Left ventricle myocardium inferior (tissue), 1 donor: ENCODE results near the gene SPATA20. TPM values are rescaled to one million over a fixed set of nuclear protein-coding genes. Genes with fewer than 3 reads are reported as not detected.

ENCODE experiments used
- DNase-seq: peaks from one replicate; pipeline ENCODE4 v3.0.0-alpha.2; 2020
- H3K27ac ChIP-seq: fragments of 200-600 bp; replicated peaks from 2 replicates; pipeline ENCODE4 v1.8.0; 2021
- H3K27me3 ChIP-seq: fragments of 200-600 bp; 2 replicates; pipeline ENCODE4 v1.8.0; 2021; ENCODE audit warnings: low read depth
- H3K36me3 ChIP-seq: fragments of 200-600 bp; 2 replicates; pipeline ENCODE4 v1.8.0; 2021
- H3K4me1 ChIP-seq: fragments of 200-600 bp; 2 replicates; pipeline ENCODE4 v1.8.0; 2021
- H3K4me3 ChIP-seq: fragments of 200-600 bp; 2 replicates; pipeline ENCODE4 v1.8.0; 2021; ENCODE audit warnings: mild to moderate bottlenecking, moderate library complexity
- H3K9me3 ChIP-seq: fragments of 200-600 bp; replicated peaks from 2 replicates; pipeline ENCODE4 v1.8.0; 2021
- CTCF ChIP-seq: fragments of 200-600 bp; IDR thresholded peaks from 2 replicates; pipeline ENCODE4 v1.8.0; 2021; ENCODE audit warnings: antibody characterized with exemption, mild to moderate bottlenecking, borderline replicate concordance
- intact Hi-C: fragments of 100-400 bp; cut with micrococcal nuclease; formaldehyde crosslinking; loops from one replicate; pipeline ENCODE4 v1.11.0; 2022
- total RNA-seq: library from RNA; stranded (reverse); fragmentation: NEBNext Ultra II Directional; extraction: Animal tissue kit (Norgen Biotek cat#: 25700); gene quantifications from one replicate; pipeline ENCODE4 v1.2.1, GENCODE V29; 2021
- donor health status: DM: no; HTN: yes; CAD: no; lungs with severe emphysema.

Gene SPATA20
- total RNA-seq, 1 donor from 2014 or later, result 66.3 TPM

DNA sequence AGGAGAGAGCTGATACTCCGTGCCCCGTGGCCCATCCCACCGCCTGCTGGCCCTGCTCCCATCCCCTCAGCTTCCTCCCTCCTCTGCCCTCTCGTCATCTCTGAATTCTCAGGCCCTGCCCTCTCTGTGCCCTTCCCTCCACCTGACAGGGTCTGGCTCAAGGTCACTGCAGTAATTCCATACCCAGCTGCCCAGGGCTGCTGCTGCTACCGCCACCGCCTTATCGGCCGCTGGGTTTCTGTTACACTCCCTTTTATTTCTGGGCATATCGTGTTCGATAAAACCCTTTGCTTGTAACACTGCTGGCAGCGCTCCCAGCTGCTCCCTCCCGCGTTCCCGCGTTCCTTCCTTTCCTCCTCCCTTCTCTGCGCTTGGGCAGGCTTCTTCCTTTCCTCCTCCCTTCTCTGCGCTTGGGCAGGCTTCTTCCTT lies 13.2 kb upstream of the SPATA20 start:
- no peak for TF ChIP-seq CTCF
- intact Hi-C loops, result no loop called here
- Histone ChIP-seq H3K27me3 (peaks cover 53% of the 10 kb centered on the region), H3K4me3 (peak overlapping the region; percentile 71), H3K27ac (peak overlapping the region; percentile 90), H3K4me1 (peaks cover 35% of the 10 kb centered on the region), H3K9me3 (no peaks in the 10 kb centered on the region), H3K36me3 (peaks cover 22% of the 10 kb centered on the region)
- DNase-seq, result peak; percentile 79

DNA sequence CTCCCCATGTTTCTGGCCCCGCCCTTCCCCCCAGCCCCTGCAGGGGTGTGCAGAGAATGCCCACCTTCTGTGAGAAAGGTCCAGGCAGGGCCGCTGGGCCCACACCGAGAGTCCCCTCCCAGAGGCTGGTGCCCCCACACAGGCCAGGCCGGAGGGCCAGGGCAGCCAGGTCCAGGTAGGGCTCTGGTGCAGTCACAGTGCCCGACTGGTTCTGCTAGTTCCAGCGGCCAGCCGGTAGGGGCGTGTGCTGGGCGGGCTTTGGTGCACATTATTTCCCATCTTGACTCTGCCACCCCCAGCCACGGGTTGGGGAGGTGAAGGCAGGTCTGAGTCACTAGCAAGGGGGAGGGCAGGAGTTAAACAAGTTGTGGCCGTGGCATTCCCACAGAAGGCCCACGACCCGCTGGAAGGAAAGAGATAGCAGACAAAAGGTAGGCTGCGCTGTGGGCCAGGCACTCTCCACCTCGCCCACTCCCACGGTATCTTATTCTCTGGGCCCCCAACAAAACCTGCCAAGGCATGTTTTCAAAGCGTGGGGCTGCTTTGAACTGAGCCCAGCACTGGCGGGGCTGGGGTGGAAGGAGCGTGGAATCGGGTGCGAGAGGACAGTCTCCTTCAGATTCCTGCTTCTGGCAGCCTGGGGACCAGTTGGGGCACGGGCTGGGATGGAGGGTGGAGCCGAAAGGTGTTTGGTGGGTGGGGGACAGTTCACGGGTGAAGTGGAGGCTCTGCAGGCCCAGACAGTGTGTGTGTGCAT lies 12.6 kb upstream of the SPATA20 start:
- TF ChIP-seq CTCF, result peak; percentile 52
- no peaks in the 10 kb centered on the region for H3K9me3 ChIP-seq
- H3K36me3 ChIP-seq, result peaks cover 26% of the 10 kb centered on the region
- DNase-seq, result no peak
- peaks cover 35% of the 10 kb centered on the region for H3K4me1 ChIP-seq
- H3K27ac ChIP-seq, result peak overlapping the region; percentile 90
- intact Hi-C loops, result no loop called here
- peak overlapping the region; percentile 71 for H3K4me3 ChIP-seq
- peaks cover 49% of the 10 kb centered on the region for H3K27me3 ChIP-seq

DNA sequence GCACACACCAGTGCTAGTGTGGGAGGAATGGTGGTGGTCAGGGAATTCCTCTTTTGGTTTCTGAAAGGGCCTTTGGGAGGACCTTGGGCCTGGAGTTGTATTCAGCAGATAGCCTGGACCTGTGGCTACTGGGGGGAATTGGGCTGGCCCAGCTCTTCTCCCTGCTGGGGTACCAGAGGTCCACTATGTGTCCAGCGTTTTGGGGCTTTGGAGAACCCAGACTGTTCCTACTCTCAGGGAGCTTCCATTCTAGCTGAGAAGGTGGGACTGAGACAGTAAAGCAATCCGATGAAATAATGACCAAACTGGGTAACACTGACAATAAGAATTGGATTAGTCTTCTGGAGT lies 12.0 kb upstream of the SPATA20 start:
- Histone ChIP-seq H3K36me3 (peaks cover 30% of the 10 kb centered on the region), H3K9me3 (no peaks in the 10 kb centered on the region), H3K4me3 (peak overlapping the region; percentile 71), H3K27me3 (peaks cover 44% of the 10 kb centered on the region), H3K27ac (peak overlapping the region; percentile 90), H3K4me1 (peaks cover 35% of the 10 kb centered on the region)
- TF ChIP-seq CTCF, result no peak
- intact Hi-C loops, result no loop called here
- DNase-seq, result no peak

DNA sequence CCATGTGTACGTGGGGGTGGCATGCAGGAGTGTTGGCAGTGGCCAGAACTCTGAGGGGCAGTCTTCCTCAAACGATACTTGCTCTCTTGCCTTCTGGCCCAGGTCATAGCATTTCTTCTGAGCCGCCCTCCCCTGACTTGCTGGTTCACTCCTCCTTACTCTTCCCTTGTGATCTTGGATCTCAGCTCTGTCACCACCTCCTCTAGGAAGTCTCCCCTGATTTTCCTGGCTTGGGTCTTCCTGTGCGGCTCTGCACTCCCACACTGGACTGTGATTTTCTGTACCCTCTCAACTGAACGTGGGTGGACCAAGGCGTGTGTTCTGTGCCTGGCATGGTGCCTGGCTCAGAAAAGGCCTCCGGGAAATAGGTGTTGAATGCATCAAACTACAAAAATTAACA lies 11.6 kb upstream of the SPATA20 start:
- peak overlapping the region; percentile 71 for H3K4me3 ChIP-seq
- H3K27me3 ChIP-seq, result peaks cover 41% of the 10 kb centered on the region
- H3K9me3 ChIP-seq, result no peaks in the 10 kb centered on the region
- H3K4me1 ChIP-seq, result peaks cover 35% of the 10 kb centered on the region
- peaks cover 30% of the 10 kb centered on the region for H3K36me3 ChIP-seq
- intact Hi-C loops, result no loop called here
- no peak for DNase-seq
- peak overlapping the region; percentile 90 for H3K27ac ChIP-seq
- no peak for TF ChIP-seq CTCF

DNA sequence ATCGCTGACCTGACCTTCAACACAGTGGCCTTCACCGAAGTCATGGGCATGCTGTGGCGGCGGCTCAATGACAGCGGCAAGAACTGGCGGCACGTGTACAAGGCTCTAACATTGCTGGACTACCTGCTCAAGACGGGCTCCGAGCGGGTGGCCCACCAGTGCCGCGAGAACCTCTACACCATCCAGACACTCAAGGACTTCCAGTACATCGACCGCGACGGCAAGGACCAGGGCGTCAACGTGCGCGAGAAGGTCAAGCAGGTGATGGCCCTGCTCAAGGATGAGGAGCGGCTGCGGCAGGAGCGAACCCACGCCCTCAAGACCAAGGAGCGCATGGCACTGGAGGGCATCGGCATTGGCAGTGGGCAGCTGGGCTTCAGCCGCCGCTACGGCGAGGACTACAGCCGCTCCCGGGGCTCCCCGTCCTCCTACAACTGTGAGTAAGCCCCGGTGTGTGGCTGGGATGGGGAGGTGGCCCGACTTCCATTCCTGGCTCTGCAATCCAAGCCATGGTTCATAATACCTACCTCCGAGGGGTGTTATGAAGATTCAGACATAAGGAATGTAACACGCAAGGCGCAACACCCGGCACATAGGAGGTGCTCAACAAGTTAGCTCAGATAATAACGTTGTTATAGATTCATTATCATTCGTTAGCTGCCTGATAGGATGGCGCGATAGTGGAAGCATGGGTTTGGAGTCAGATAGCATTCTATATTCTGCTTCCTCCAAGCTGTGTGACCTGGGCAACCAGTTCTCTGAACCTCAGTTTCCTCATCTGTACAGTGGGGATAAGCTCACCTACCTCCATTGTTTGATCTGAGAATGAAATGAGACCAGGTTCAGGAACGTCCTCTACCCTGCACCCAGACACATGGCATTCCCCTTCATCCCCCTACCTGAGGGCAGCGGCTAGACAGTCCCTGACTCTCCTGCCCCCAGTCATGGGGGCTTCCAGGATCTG lies 10.0 kb upstream of the SPATA20 start:
- Histone ChIP-seq H3K4me3 (no peak overlapping the region), H3K27me3 (peaks cover 26% of the 10 kb centered on the region), H3K36me3 (peaks cover 30% of the 10 kb centered on the region), H3K4me1 (peaks cover 46% of the 10 kb centered on the region), H3K9me3 (no peaks in the 10 kb centered on the region), H3K27ac (no peak overlapping the region)
- DNase-seq, result no peak
- no peak for TF ChIP-seq CTCF
- intact Hi-C loops, result no loop called here
